IPS DF 4.7 (cell line): ENCODE measurements around the gene TPBGL.

Experiments used
- DNase-seq: peaks from one replicate; pipeline ENCODE4 v3.0.0-alpha.2; 2013; ENCODE audit warnings: low spot score; ENCODE audit errors: extremely low read depth

Gene TPBGL

GRCh38 chr11:75212411-75212810, 28.2 kb upstream of the TPBGL start:
- no peak for DNase-seq

- peak; percentile 58 for DNase-seq
Observed at GRCh38 chr11:75214411-75214821, 26.2 kb upstream of the TPBGL start.

- no peak for DNase-seq
Observed at GRCh38 chr11:75214843-75215242, 25.7 kb upstream of the TPBGL start.

- DNase-seq = no peak
Observed at GRCh38 chr11:75219869-75220268, 20.7 kb upstream of the TPBGL start.

- DNase-seq = no peak
Observed at GRCh38 chr11:75223954-75224643, 16.5 kb upstream of the TPBGL start.

GRCh38 chr11:75225794-75226193, 14.8 kb upstream of the TPBGL start:
- DNase-seq = no peak

- DNase-seq = no peak
Observed at GRCh38 chr11:75229466-75229865, 11.1 kb upstream of the TPBGL start.

- DNase-seq = no peak
Observed at GRCh38 chr11:75230621-75231020, 10.0 kb upstream of the TPBGL start.

GRCh38 chr11:75233754-75234172, 6.8 kb upstream of the TPBGL start:
- no peak for DNase-seq

GRCh38 chr11:75236062-75236461, 4.5 kb upstream of the TPBGL start:
- DNase-seq = no peak

GRCh38 chr11:75237050-75237449, 3.5 kb upstream of the TPBGL start:
- DNase-seq = no peak

GRCh38 chr11:75238595-75239440, 1.8 kb upstream of the TPBGL start:
- no peak for DNase-seq

- no peak for DNase-seq
Observed at GRCh38 chr11:75239531-75240290, 863 bp upstream of the TPBGL start.

GRCh38 chr11:75241036-75241905, 697 bp downstream of the TPBGL start:
- DNase-seq = no peak

- DNase-seq = no peak
Observed at GRCh38 chr11:75241906-75242644, 1.5 kb downstream of the TPBGL start.

- no peak for DNase-seq
Observed at GRCh38 chr11:75242722-75243600, 2.4 kb downstream of the TPBGL start.

- DNase-seq = no peak
Observed at GRCh38 chr11:75244052-75244814, 3.7 kb downstream of the TPBGL start.

- DNase-seq = no peak
Observed at GRCh38 chr11:75245356-75246005, 4.9 kb downstream of the TPBGL start.
